GM21723 (cell line): ENCODE data around the gene CCKAR.

ENCODE experiments used
- ATAC-seq: cut with Tn5 transposase; IDR thresholded peaks from one replicate; pipeline ENCODE4 v1.9.1; 2021; ENCODE audit warnings: mild to moderate bottlenecking, moderate library complexity; ENCODE audit not compliant: unreplicated experiment

Gene CCKAR

GRCh38 chr4:26491449-26492170 lies 1.3 kb upstream of the CCKAR start:
- no peak for ATAC-seq

- no peak for ATAC-seq
Measured at GRCh38 chr4:26490960-26491284, 638 bp upstream of the CCKAR start.

GRCh38 chr4:26489101-26489985 lies 941 bp downstream of the CCKAR start:
- ATAC-seq, result no peak

- ATAC-seq, result no peak
Measured at GRCh38 chr4:26485684-26486083, 4.6 kb downstream of the CCKAR start.

GRCh38 chr4:26484516-26484915 lies 5.8 kb downstream of the CCKAR start:
- ATAC-seq, result no peak

- ATAC-seq, result no peak
Measured at GRCh38 chr4:26484032-26484515, 6.2 kb downstream of the CCKAR start.

- no peak for ATAC-seq
Measured at GRCh38 chr4:26482508-26483462, 7.5 kb downstream of the CCKAR start.

- no peak for ATAC-seq
Measured at GRCh38 chr4:26478330-26478729, 12.0 kb downstream of the CCKAR start.

GRCh38 chr4:26476545-26476944 lies 13.7 kb downstream of the CCKAR start:
- no peak for ATAC-seq

GRCh38 chr4:26475716-26476115 lies 14.6 kb downstream of the CCKAR start:
- ATAC-seq, result no peak

- no peak for ATAC-seq
Measured at GRCh38 chr4:26474551-26474950, 15.7 kb downstream of the CCKAR start.

GRCh38 chr4:26473893-26474292 lies 16.4 kb downstream of the CCKAR start:
- no peak for ATAC-seq

- no peak for ATAC-seq
Measured at GRCh38 chr4:26471890-26472289, 18.4 kb downstream of the CCKAR start.

GRCh38 chr4:26468977-26469376 lies 21.3 kb downstream of the CCKAR start:
- ATAC-seq, result no peak

GRCh38 chr4:26468283-26468949 lies 21.9 kb downstream of the CCKAR start:
- no peak for ATAC-seq

- ATAC-seq, result no peak
Measured at GRCh38 chr4:26467724-26468123, 22.6 kb downstream of the CCKAR start.

GRCh38 chr4:26466578-26467270 lies 23.6 kb downstream of the CCKAR start:
- no peak for ATAC-seq

- ATAC-seq, result no peak
Measured at GRCh38 chr4:26464420-26465095, 25.7 kb downstream of the CCKAR start.

GRCh38 chr4:26463386-26463785 lies 26.9 kb downstream of the CCKAR start:
- ATAC-seq, result no peak
